ENCODE results near the gene MBOAT2.

- no peak for TF ChIP-seq EZH2 (IDR thresholded peaks at IDR 0.05)
- TF ChIP-seq CBX3 (IDR thresholded peaks at IDR 0.05; ENCODE audit: low read depth): no peak
- no peak for TF ChIP-seq CEBPB (IDR thresholded peaks at IDR 0.05; ENCODE audit: low read depth)
- no peak for TF ChIP-seq CTCF (IDR thresholded peaks at IDR 0.05 in 2 of 3, conservative IDR thresholded peaks at IDR 0.05 in 1 of 3; ENCODE audit: borderline replicate concordance in 1 of 3, insufficient read depth in 1 of 3, low read depth in 2 of 3, low read length in 2 of 3)
- no peak for TF ChIP-seq POLR2AphosphoS5 (IDR thresholded peaks at IDR 0.05; ENCODE audit: low read depth, low read length)
- no peak for TF ChIP-seq RAD21 (IDR thresholded peaks at IDR 0.05; ENCODE audit: low read depth)
- no peak for TF ChIP-seq REST (IDR thresholded peaks at IDR 0.05; ENCODE audit: low read depth)
- no peak for TF ChIP-seq EZH2phosphoT487 (IDR thresholded peaks at IDR 0.05; ENCODE audit: borderline replicate concordance)
- TF ChIP-seq POLR2A (IDR thresholded peaks at IDR 0.05; ENCODE audit: borderline replicate concordance, extremely low read depth, insufficient read depth, insufficient read length): no peak
- TF ChIP-seq EGR1 (IDR thresholded peaks at IDR 0.05; ENCODE audit: low read depth): no peak
Measured at GRCh38 chr2:8998418-8999101, 4.9 kb downstream of the MBOAT2 start.

Measured in HCT116 (cell line).